ENCODE data around the gene MRPL54.
"Not testable (repeated sequence)": the region's sequence is repeated elsewhere in the genome, so short reads cannot be mapped to it uniquely, and the experiment has no call there.

MRPL54 gene

DNA sequence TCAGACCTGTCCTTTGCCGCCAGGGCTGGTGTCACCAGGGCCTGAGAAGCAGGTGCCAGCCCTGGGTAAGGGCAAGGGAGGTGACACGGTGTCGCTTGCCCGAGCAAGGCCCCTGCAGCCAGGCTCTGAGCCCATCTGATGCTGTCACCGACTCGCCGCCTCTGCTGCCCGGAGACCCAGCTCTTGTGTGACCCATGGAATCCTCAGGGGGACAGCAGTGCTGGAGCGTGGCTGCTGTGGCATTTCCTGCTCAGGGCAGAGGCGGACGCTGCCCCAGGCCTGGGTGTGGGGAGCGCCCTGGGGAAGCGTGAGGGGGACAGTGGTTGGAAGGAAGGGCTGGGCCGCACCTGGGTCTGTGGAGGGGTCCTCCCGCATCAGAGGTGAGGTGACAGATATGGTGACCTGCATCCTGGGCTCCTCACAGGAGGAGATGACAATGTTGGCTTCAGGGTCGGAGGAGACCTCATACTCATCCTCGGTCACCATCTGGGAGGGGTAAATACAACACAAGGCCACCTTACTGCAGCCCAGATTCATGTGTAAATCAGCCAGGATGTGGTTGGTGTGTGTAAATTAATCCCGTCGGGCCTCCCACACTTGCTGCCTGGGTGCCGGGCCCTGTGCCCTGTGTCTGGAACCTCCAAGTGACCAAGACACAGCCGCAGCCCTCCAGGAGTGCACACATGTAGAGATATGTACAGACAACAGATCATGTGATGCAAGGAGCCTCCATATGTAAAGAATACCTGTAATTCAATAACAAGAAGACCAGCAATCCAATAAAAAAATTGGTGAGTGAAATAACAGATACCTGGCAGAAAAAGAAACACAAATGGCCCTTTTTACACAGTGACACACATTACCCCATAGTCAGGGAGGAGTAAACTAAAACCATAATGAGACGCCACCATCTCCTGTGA is 51.3 kb downstream of the MRPL54 start:
- no peak for DNase-seq

DNA sequence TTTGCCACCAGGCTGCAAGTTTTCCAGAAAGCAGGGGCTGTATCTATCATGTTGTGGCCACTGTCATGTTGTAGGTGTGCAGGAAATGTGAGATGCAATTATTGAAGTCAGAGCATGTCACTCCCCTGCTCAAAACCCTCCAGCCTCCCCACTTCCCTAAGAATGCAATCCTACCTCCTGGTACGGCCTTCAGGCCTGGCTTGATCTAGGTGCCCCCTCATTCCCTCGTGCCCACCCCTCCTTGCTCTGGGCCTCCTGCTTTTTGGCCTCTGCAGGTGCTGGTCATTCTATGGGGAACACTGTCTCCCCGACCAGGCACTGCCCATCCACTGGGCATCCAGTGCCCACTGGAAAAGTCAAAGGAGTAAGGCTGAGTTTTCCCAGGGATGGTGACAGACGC is 52.2 kb downstream of the MRPL54 start:
- DNase-seq, result no peak

DNA sequence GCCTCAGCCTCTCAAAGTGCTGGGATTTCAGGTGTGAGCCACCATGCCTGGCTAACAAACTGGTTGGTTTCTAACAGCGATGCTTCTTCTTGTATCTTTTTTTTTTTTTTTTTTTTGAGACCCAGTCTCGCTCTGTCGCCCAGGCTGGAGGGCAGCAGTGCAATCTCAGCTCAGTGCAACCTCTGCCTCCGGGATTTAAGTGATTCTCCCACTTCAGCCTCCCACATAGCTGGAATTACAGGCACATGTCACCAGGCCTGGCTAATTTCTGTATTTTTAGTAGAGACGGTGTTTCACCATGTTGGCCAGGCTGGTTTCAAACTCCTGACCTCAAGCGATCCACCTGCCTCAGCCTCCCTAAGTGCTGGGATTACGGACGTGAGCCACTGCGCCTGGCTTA is 53.7 kb downstream of the MRPL54 start:
- not testable (repeated sequence) for DNase-seq

DNA sequence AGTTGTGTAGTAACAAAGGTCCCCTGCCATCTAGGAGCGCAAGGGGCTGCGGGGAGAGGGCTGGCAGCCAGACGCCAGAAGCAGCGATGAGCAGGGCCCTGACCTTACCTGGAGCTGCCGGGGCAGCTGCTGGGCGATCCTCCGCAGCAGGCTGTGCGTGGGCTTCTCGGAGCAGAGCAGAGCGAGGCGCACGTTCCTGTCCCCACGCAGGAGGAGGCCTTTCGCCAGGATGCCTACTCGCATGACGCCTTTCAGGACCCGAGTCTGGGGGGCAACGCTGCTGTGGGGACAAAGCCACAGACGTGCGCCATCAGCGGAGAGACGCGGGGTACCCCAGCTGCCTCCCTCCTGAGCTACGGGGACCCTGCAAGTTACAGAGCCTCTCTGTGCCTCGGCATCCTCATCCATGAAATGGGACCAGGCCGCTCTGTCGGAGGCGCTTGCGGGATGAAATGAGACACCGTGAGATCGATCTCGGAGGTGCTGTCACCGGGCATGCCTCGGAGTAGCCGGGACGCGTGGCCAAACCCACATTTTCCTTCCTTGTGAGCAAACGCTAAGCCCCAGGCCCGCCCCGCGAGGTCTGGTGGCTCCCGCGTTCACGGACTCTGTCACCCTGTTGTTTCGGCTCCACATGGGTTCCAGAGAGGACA is 54.2 kb downstream of the MRPL54 start:
- DNase-seq, result no peak

Data from NCI-H146 (cell line).